ENCODE results near the gene RNF112. TPM values are rescaled to one million over a fixed set of nuclear protein-coding genes. Genes with fewer than 3 reads are reported as not detected.
A peak's percentile ranks its signal among the peaks of the same experiment; 100 is the strongest.
"Not testable (repeated sequence)": the region's sequence is repeated elsewhere in the genome, so short reads cannot be mapped to it uniquely, and the experiment has no call there.

Gene RNF112
- total RNA-seq, 6 experiments from 2014 or later: 0.12 to 0.86 (median 0.54) TPM

GRCh38 chr17:19457046-19457445 lies 46.0 kb downstream of the RNF112 start:
- WGBS (ENCODE audit: insufficient coverage, low coverage, low lambda C conversion rate, missing lambda C conversion rate): 58% methylated on average over 2 of the region's 3 CpGs
- DNase-seq (no peak), ATAC-seq (no peak)
- intact Hi-C loops (cut with DNase I): loop anchor here in 1 of 2 donors (10.0 kb wide), 1 partner anchor 92 kb away; the partner anchor contains the start of gene B9D1
- no peaks in the 10 kb centered on the region for H3K36me3 ChIP-seq
- H3K27ac ChIP-seq: no peak overlapping the region
- H3K27me3 ChIP-seq: no peaks in the 10 kb centered on the region
- no peak overlapping the region for H3K4me3 ChIP-seq
- TF ChIP-seq POLR2A (IDR thresholded peaks at IDR 0.05): no peak
- TF ChIP-seq, protein P1, sequence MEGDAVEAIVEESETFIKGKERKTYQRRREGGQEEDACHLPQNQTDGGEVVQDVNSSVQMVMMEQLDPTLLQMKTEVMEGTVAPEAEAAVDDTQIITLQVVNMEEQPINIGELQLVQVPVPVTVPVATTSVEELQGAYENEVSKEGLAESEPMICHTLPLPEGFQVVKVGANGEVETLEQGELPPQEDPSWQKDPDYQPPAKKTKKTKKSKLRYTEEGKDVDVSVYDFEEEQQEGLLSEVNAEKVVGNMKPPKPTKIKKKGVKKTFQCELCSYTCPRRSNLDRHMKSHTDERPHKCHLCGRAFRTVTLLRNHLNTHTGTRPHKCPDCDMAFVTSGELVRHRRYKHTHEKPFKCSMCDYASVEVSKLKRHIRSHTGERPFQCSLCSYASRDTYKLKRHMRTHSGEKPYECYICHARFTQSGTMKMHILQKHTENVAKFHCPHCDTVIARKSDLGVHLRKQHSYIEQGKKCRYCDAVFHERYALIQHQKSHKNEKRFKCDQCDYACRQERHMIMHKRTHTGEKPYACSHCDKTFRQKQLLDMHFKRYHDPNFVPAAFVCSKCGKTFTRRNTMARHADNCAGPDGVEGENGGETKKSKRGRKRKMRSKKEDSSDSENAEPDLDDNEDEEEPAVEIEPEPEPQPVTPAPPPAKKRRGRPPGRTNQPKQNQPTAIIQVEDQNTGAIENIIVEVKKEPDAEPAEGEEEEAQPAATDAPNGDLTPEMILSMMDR (IDR thresholded peaks at IDR 0.05): no peak
- no peaks in the 10 kb centered on the region for H3K9me3 ChIP-seq
- H3K4me1 ChIP-seq: no peaks in the 10 kb centered on the region

GRCh38 chr17:19457830-19458271 lies 46.8 kb downstream of the RNF112 start:
- Histone ChIP-seq H3K36me3 (no peaks in the 10 kb centered on the region), H3K27ac (no peak overlapping the region), H3K9me3 (no peaks in the 10 kb centered on the region), H3K4me3 (no peak overlapping the region), H3K27me3 (no peaks in the 10 kb centered on the region), H3K4me1 (no peaks in the 10 kb centered on the region)
- DNase-seq: no peak
- ATAC-seq: no peak
- TF ChIP-seq, protein P1 (IDR thresholded peaks at IDR 0.05): no peak
- no peak for TF ChIP-seq POLR2A (IDR thresholded peaks at IDR 0.05)
- WGBS (ENCODE audit: insufficient coverage, low coverage, low lambda C conversion rate, missing lambda C conversion rate): 69% methylated on average over 2 of the region's 5 CpGs
- intact Hi-C loops (cut with DNase I): loop anchor here in 1 of 2 donors (10.0 kb wide), 1 partner anchor 93 kb away; the partner anchor contains the start of gene B9D1

DNA sequence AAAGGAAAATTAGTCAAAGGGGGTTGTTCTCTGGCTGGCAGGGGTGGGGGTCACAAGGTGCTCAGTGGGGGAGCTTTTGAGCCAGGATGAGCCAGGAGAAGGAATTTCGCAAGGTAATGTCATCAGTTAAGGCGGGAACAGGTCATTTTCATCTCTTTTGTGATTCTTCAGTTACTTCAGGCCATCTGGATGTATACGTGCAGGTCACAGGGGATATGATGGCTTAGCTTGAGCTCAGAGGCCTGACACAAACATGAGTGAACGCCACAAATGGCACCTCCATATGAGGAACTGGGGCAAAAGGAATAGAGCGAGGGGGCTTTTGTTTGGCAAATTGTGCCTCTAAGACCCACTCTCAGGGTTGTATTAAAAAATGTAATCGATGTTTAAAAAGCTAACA lies 47.4 kb downstream of the RNF112 start:
- not testable (repeated sequence) for H3K36me3 ChIP-seq, H3K27me3 ChIP-seq, ATAC-seq, H3K4me3 ChIP-seq, DNase-seq, H3K9me3 ChIP-seq, H3K4me1 ChIP-seq, H3K27ac ChIP-seq
- intact Hi-C loops (cut with DNase I): loop anchor here in 1 of 2 donors (10.0 kb wide), 1 partner anchor 94 kb away; the partner anchor contains the start of gene B9D1
- WGBS (ENCODE audit: insufficient coverage, low coverage, low lambda C conversion rate, missing lambda C conversion rate): 75% methylated on average over 6 of the region's 6 CpGs

GRCh38 chr17:19459018-19459655 lies 48.1 kb downstream of the RNF112 start:
- H3K4me1 ChIP-seq, H3K9me3 ChIP-seq, DNase-seq, ATAC-seq, H3K4me3 ChIP-seq, H3K27me3 ChIP-seq, H3K36me3 ChIP-seq, H3K27ac ChIP-seq: not testable (repeated sequence)
- intact Hi-C loops (cut with DNase I): loop anchor here in 1 of 2 donors (10.0 kb wide), 1 partner anchor 94 kb away; the partner anchor contains the start of gene B9D1
- 47% methylated on average over 1 of the region's 1 CpG for WGBS (ENCODE audit: insufficient coverage, low coverage, low lambda C conversion rate, missing lambda C conversion rate)

DNA sequence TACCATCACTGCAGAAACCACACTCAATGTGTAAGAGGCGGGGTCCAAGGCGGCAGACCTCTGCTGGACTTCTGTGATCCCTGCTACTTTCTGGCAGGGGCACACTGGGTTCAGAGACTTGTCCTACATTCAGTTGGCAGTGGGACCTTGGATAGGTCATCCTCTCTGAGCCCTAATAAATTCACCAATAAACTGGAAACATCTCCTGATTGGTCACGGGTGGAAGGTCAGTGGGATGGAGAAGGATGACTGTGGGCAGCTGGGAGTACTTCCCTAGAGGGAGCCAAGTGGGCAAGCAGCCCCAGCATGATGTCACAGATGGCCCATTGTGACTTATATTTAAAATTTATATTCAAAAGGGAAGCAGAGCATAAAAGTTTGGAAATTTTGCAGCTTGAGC lies 49.7 kb downstream of the RNF112 start:
- ATAC-seq: peak in 2 of 4 donors; percentile 17 to 22
- Histone ChIP-seq H3K4me3 (no peak overlapping the region), H3K27me3 (no peaks in the 10 kb centered on the region), H3K9me3 (no peaks in the 10 kb centered on the region), H3K36me3 (no peaks in the 10 kb centered on the region), H3K4me1 (no peaks in the 10 kb centered on the region), H3K27ac (no peak overlapping the region)
- DNase-seq: no peak
- WGBS (ENCODE audit: insufficient coverage, low coverage, low lambda C conversion rate, missing lambda C conversion rate): 72% methylated on average over 3 of the region's 3 CpGs
- intact Hi-C loops (cut with DNase I): no loop called here
- TF ChIP-seq, protein P1 (IDR thresholded peaks at IDR 0.05): no peak
- no peak for TF ChIP-seq POLR2A (IDR thresholded peaks at IDR 0.05)

Measured in right lobe of liver (tissue), 6 donors.